Measurements from ENCODE around the gene SLC22A12. TPM values are rescaled to one million over a fixed set of nuclear protein-coding genes. Genes with fewer than 3 reads are reported as not detected.

Gene SLC22A12
- total RNA-seq, 1 donor from 2014 or later = not detected

GRCh38 chr11:64556044-64556720, 34.8 kb upstream of the SLC22A12 start:
- Mint-ChIP-seq H3K27me3 (ENCODE audit: unreplicated experiment) (peaks cover 10% of the 10 kb centered on the region), H3K4me3 (ENCODE audit: unreplicated experiment) (no peak overlapping the region), H3K9me3 (ENCODE audit: unreplicated experiment) (peaks cover 9% of the 10 kb centered on the region), H3K27ac (ENCODE audit: unreplicated experiment) (no peak overlapping the region), H3K36me3 (ENCODE audit: unreplicated experiment) (no peaks in the 10 kb centered on the region), H3K4me1 (ENCODE audit: low read depth, unreplicated experiment) (peaks cover 2% of the 10 kb centered on the region)
- no peak for DNase-seq
- TF ChIP-seq CTCF (IDR thresholded peaks at IDR 0.05; ENCODE audit: partially characterized antibody, unreplicated experiment) = no peak

DNA sequence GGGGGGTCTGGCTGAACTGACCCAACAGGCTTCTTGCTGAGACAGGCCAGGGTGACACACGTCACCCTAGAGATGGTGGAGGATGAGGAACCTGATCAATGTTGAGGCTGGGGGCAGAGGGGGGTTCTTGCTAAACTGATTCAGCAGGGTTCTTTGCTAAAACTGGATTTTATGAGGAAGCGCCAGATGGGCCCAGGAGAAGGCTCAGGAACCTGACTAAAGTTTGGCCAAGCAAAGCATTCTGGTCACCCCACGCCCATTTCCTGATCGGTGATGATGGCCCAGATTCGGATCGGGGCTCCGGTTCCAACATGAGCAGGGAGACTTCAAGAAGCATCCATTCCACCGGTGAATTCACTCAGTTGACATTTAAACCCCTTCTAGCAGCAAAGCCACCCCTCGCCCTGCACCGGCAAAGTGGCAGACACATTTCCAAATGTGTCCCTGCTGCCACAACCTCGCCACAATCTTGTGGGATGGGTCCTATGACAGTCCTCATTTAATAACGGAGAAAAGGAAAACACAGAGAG, 34.2 kb upstream of the SLC22A12 start:
- Mint-ChIP-seq H3K27me3 (ENCODE audit: unreplicated experiment) (peaks cover 10% of the 10 kb centered on the region), H3K4me3 (ENCODE audit: unreplicated experiment) (no peak overlapping the region), H3K27ac (ENCODE audit: unreplicated experiment) (no peak overlapping the region), H3K36me3 (ENCODE audit: unreplicated experiment) (no peaks in the 10 kb centered on the region), H3K9me3 (ENCODE audit: unreplicated experiment) (peaks cover 6% of the 10 kb centered on the region), H3K4me1 (ENCODE audit: low read depth, unreplicated experiment) (peaks cover 2% of the 10 kb centered on the region)
- TF ChIP-seq CTCF (IDR thresholded peaks at IDR 0.05; ENCODE audit: partially characterized antibody, unreplicated experiment) = no peak
- DNase-seq = no peak

DNA sequence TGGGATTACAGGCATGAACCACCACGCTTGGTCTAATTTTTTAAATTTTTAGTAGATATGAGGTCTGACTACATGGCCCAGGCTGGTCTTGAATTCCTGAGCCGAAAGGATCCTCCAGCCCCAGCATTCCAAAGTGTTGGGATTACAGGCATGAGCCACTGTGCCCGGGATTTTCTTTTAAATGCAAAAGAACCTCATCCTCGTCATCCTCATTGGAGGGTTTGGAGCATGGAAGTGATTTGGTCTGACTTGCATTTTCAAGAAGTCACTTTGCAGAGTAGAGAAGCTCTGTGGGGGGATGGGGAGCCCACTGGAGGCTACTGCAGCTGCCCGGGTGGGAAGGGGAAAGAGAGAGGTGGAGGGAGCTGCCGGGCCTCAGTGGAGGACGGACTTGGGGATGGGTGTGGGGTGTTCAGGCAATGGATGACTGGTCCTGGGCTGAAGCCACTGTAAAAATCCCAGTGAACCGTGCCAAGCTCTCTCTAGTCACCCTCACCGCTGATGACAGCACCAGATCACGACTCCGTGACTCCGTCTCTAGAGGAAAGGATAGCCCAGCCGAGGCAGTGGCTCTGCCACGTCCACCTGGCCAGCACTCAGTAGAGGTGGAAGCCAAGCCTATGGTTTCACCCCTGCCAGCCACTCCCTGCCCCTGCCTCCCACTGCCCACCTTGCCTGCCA, 32.8 kb upstream of the SLC22A12 start:
- Mint-ChIP-seq H3K4me3 (ENCODE audit: unreplicated experiment) (no peak overlapping the region), H3K9me3 (ENCODE audit: unreplicated experiment) (peaks cover 2% of the 10 kb centered on the region), H3K4me1 (ENCODE audit: low read depth, unreplicated experiment) (peaks cover 2% of the 10 kb centered on the region), H3K36me3 (ENCODE audit: unreplicated experiment) (no peaks in the 10 kb centered on the region), H3K27ac (ENCODE audit: unreplicated experiment) (no peak overlapping the region), H3K27me3 (ENCODE audit: unreplicated experiment) (peaks cover 9% of the 10 kb centered on the region)
- no peak for DNase-seq
- TF ChIP-seq CTCF (IDR thresholded peaks at IDR 0.05; ENCODE audit: partially characterized antibody, unreplicated experiment) = no peak

GRCh38 chr11:64558869-64559268, 32.2 kb upstream of the SLC22A12 start:
- no peak for DNase-seq
- no peak overlapping the region for H3K4me3 Mint-ChIP-seq (ENCODE audit: unreplicated experiment)
- H3K9me3 Mint-ChIP-seq (ENCODE audit: unreplicated experiment) = peaks cover 2% of the 10 kb centered on the region
- H3K27me3 Mint-ChIP-seq (ENCODE audit: unreplicated experiment) = peaks cover 9% of the 10 kb centered on the region
- peaks cover 2% of the 10 kb centered on the region for H3K4me1 Mint-ChIP-seq (ENCODE audit: low read depth, unreplicated experiment)
- TF ChIP-seq CTCF (IDR thresholded peaks at IDR 0.05; ENCODE audit: partially characterized antibody, unreplicated experiment) = no peak
- H3K36me3 Mint-ChIP-seq (ENCODE audit: unreplicated experiment) = no peaks in the 10 kb centered on the region
- H3K27ac Mint-ChIP-seq (ENCODE audit: unreplicated experiment) = no peak overlapping the region
